ENCODE results near the gene CSNK1G1.

Gene CSNK1G1

GRCh38 chr15:64151727-64152506, 204.1 kb downstream of the CSNK1G1 start, which contains the start of gene SNX22:
TSS of gene SNX22 (plus strand) at chr15:64151731. CDS start at chr15:64151776, 45 bp downstream.
- peak within 1 kb of the TSS; percentile 45 for H3K4me3 ChIP-seq (ENCODE audit: low read depth, low read length)
- no peak for TF ChIP-seq CTCF (IDR thresholded peaks at IDR 0.05; ENCODE audit: low read depth, low read length, missing control alignments)
- no peak for DNase-seq (ENCODE audit: low read depth)
- in situ Hi-C loops (cut with HindIII; ENCODE audit: low sequenced_read_pairs), result no loop called here

GRCh38 chr15:64149893-64150578, 205.9 kb downstream of the CSNK1G1 start:
- H3K4me3 ChIP-seq (ENCODE audit: low read depth, low read length), result no peak overlapping the region
- in situ Hi-C loops (cut with HindIII; ENCODE audit: low sequenced_read_pairs), result no loop called here
- TF ChIP-seq CTCF (IDR thresholded peaks at IDR 0.05; ENCODE audit: low read depth, low read length, missing control alignments), result no peak
- DNase-seq (ENCODE audit: low read depth), result no peak

GRCh38 chr15:64149424-64149823, 206.5 kb downstream of the CSNK1G1 start:
- DNase-seq (ENCODE audit: low read depth), result no peak
- no peak overlapping the region for H3K4me3 ChIP-seq (ENCODE audit: low read depth, low read length)
- in situ Hi-C loops (cut with HindIII; ENCODE audit: low sequenced_read_pairs), result no loop called here
- no peak for TF ChIP-seq CTCF (IDR thresholded peaks at IDR 0.05; ENCODE audit: low read depth, low read length, missing control alignments)

GRCh38 chr15:64148581-64148980, 207.4 kb downstream of the CSNK1G1 start:
- in situ Hi-C loops (cut with HindIII; ENCODE audit: low sequenced_read_pairs), result no loop called here
- DNase-seq (ENCODE audit: low read depth), result no peak
- no peak overlapping the region for H3K4me3 ChIP-seq (ENCODE audit: low read depth, low read length)
- TF ChIP-seq CTCF (IDR thresholded peaks at IDR 0.05; ENCODE audit: low read depth, low read length, missing control alignments), result no peak

GRCh38 chr15:64148168-64148567, 207.8 kb downstream of the CSNK1G1 start:
- H3K4me3 ChIP-seq (ENCODE audit: low read depth, low read length), result no peak overlapping the region
- in situ Hi-C loops (cut with HindIII; ENCODE audit: low sequenced_read_pairs), result no loop called here
- DNase-seq (ENCODE audit: low read depth), result no peak
- TF ChIP-seq CTCF (IDR thresholded peaks at IDR 0.05; ENCODE audit: low read depth, low read length, missing control alignments), result no peak

GRCh38 chr15:64146885-64147681, 208.9 kb downstream of the CSNK1G1 start:
- no peak for DNase-seq (ENCODE audit: low read depth)
- no peak for TF ChIP-seq CTCF (IDR thresholded peaks at IDR 0.05; ENCODE audit: low read depth, low read length, missing control alignments)
- in situ Hi-C loops (cut with HindIII; ENCODE audit: low sequenced_read_pairs), result no loop called here
- H3K4me3 ChIP-seq (ENCODE audit: low read depth, low read length), result no peak overlapping the region

Measured in astrocyte of the cerebellum (primary cell).